ENCODE data around the gene IDUA.

Gene IDUA

DNA sequence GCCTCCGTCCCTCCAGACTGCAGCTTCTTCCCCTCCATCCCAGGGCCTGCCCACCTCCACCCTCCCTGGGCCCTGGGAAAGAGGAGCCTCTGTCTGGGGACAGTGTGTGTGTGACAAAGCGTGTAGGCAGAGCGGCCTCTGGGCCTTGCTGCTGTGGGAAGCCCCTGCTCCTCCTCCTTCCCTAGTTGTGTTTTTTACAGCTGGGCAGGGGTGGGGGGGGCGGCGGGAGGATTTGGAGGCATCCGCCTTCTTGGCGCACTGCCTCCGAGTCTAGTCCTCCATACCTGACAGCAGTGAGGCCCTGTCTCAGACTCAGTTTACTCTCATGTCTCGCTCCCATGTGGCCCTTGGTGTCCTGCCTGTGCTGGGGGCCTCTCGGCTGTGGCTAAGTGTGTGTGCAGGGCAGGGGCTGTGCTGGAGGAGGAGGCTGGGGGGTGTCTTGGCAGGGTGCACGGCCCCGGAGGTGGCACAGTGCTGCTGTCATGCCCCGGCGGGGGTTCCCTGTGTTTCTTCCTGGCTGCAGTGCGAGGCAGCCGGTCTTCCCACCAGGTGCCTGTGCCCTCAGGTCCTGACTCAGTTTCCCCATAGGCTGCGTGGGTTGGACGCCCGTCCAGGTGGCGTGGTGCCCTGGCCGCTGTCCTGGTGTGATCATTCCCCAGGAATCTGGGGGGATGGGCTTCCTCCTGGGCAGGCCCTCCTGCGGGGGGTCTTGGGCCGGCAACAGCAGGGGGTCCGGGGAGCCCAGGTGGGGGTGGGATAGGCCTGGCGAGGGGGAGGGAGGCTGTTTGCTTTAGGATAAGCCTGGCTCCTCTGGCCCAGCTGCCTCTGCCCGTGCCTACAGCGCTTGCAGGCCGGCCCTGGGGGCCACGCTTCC, 31.5 kb downstream of the IDUA start:
- DNase-seq = no peak

DNA sequence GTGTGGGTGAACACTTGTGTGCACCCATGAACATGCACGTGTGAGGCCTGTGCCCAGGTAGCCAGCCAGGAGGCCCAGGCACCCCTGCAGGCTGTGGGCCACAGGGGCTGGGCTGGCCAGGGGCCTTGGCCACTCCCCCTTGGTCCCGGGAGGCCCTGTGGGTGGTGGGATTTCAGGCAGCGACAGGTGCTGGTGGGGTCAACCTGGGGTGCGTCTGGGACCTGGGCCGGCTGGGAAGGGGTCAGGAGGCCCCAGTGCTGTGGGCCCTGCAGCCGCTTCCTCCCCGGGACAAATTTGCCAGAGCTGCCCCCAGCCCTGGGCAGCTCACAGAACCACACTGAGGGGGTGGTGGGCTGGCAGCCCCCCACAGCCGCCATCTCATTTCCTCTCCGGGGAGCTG, 32.5 kb downstream of the IDUA start:
- DNase-seq = no peak

DNA sequence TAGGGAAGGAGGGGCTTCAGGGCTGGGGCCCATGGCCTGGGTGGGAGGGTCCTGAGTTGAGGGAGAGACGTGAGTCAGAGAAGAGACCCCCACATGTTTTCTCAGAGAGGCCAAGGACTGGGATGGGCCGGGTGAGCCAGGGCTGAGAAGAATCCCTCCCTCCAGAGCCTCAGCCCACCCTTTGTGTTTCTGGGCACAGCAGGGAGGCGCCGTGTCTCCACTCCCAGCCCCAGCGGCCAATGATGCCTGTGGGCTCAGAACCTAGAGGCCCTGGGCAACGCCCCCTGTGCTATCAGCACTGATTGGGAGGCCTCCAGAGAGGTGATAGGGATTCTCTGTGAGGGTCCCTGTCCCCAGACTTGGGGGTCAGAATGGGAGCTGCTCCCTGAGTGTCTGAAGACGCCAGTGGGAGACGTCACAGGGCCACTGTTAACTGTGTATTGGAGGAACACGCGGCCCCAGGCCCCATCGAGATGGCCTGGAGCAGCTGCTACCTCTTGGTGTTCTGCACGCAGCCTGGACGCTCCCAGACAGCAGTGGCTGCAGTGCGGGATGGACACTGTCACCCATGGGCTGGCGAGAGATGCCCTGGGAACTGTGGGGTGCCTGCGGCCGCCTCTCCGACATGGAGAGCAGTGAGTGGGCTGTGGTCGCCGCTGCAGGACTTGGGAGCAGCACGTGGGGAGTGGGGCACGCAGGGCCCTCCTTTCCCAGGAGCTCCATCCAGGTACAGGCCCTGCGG, 33.1 kb downstream of the IDUA start:
- DNase-seq = no peak

DNA sequence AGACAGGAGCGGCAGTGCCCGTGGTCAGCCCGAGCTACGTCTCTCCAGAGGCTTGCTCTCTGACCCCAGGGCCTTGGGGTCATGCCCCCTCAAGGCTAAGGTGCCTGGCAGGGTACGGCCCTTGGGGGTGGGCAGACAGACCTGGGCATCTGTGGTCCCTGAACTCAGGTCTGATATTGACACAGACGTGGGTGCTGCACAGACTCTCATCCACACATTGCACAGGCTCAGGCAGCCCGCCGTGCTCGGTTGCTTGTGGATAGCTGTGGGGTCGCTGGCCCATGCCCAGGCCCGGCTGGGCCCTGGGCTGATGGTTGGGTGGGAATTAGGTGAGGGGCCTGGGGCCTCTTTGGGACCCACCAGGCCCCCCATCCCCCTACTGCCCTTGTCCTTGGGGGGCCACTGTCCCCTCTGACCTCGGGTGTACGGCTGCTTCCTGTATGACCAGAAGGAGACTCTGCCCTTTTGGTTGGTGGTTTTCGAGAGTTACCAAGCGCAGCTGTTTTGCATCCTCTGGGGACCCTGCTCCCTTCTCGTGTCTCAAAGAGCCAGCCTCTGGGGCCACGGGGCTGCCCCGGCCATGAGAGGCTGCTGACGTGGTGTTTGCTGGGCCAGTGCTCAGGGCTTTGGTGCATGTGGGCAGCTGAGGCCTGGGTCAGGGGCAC, 34.7 kb downstream of the IDUA start:
- no peak for DNase-seq

DNA sequence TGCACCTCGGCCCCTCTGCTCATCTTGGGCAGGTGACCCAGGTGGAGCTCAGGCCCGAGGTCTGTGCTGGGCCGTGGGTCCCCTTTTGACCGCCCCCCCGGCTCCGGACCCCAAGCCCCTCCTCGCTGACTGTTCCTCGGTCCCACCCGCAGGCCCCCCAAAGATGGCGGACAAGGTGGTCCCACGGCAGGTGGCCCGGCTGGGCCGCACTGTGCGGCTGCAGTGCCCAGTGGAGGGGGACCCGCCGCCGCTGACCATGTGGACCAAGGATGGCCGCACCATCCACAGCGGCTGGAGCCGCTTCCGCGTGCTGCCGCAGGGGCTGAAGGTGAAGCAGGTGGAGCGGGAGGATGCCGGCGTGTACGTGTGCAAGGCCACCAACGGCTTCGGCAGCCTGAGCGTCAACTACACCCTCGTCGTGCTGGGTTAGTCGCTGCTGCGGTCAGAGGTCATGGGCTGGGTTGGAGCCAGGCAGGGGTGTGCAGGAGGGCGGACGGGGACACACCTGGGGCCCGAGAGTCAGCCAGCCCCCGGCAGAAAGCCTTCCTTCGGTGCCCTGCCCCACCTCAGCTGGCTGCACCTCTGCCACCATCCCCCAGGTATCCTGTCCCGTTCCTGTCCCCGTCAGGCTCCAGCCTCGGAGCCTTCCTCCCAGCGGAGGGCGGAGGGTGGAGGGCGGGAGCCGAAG, 35.4 kb downstream of the IDUA start:
- DNase-seq = no peak

DNA sequence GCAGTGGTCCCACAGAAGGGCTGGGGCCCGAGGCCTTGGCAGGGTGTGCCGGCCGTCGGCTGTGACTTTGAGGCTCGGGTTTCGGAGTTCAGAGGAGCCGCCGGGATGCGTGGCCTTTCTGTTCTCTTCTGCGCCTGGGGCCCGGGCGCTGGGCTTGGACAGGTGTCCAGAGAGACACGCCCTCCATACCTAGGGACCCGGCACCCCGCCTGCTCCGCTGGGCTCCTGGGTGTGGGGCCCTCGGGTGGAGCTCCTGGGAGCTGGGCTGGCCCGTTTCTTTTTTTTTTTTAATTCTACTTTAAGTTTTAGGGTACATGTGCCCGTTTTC, 35.9 kb downstream of the IDUA start:
- DNase-seq = no peak

- DNase-seq = no peak
These were observed 36.3 kb downstream of the IDUA start for GRCh38 chr4:1023075-1023640.

DNA sequence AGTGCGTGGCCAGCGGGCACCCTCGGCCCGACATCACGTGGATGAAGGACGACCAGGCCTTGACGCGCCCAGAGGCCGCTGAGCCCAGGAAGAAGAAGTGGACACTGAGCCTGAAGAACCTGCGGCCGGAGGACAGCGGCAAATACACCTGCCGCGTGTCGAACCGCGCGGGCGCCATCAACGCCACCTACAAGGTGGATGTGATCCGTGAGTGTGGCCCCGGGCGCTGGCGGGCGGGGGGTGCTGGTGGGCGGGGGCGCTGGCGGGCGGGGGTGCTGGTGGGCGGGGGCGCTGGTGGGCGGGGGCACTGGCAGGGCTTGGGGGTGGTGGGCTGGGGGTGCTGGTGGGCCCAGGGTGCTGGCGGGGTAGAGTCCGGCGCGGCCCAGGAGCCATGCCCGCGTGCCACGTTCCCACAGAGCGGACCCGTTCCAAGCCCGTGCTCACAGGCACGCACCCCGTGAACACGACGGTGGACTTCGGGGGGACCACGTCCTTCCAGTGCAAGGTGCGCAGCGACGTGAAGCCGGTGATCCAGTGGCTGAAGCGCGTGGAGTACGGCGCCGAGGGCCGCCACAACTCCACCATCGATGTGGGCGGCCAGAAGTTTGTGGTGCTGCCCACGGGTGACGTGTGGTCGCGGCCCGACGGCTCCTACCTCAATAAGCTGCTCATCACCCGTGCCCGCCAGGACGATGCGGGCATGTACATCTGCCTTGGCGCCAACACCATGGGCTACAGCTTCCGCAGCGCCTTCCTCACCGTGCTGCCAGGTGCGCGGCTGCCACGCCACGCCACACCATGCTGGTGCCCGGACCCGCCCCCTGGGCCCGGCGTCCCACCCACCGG, 37.3 kb downstream of the IDUA start:
- no peak for DNase-seq

DNA sequence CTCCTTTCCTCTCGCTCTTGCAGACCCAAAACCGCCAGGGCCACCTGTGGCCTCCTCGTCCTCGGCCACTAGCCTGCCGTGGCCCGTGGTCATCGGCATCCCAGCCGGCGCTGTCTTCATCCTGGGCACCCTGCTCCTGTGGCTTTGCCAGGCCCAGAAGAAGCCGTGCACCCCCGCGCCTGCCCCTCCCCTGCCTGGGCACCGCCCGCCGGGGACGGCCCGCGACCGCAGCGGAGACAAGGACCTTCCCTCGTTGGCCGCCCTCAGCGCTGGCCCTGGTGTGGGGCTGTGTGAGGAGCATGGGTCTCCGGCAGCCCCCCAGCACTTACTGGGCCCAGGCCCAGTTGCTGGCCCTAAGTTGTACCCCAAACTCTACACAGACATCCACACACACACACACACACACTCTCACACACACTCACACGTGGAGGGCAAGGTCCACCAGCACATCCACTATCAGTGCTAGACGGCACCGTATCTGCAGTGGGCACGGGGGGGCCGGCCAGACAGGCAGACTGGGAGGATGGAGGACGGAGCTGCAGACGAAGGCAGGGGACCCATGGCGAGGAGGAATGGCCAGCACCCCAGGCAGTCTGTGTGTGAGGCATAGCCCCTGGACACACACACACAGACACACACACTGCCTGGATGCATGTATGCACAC, 38.2 kb downstream of the IDUA start:
- no peak for DNase-seq

DNA sequence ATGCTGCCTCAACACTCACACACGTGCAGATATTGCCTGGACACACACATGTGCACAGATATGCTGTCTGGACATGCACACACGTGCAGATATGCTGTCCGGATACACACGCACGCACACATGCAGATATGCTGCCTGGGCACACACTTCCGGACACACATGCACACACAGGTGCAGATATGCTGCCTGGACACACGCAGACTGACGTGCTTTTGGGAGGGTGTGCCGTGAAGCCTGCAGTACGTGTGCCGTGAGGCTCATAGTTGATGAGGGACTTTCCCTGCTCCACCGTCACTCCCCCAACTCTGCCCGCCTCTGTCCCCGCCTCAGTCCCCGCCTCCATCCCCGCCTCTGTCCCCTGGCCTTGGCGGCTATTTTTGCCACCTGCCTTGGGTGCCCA, 39.3 kb downstream of the IDUA start:
- no peak for DNase-seq

- no peak for DNase-seq
These were observed 40.5 kb downstream of the IDUA start for GRCh38 chr4:1027219-1027914.

- DNase-seq = no peak
These were observed 41.0 kb downstream of the IDUA start for GRCh38 chr4:1027915-1028238.

- no peak for DNase-seq
These were observed 41.9 kb downstream of the IDUA start for GRCh38 chr4:1028574-1029220.

- no peak for DNase-seq
These were observed 42.7 kb downstream of the IDUA start for GRCh38 chr4:1029529-1029928.

DNA sequence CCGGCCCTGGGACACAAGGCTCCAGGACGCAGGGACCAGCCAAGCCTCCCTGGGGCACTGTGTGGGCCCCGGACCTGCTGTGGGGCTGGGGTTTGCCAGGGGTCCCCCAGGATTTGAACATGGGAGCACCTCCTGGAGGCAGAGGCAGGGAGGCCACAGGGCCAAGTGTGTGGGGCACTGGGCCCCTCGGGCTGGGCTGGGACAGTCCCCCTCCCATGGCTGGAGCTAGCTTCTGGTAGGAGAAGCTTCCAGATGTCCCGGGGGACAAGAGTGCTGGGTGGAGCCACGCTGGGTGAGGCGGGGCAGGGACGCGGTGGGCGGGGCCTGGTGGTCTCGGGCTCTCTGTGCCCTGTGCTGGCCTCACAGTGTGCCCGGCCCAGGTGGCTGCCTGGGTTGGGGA, 43.2 kb downstream of the IDUA start:
- no peak for DNase-seq

DNA sequence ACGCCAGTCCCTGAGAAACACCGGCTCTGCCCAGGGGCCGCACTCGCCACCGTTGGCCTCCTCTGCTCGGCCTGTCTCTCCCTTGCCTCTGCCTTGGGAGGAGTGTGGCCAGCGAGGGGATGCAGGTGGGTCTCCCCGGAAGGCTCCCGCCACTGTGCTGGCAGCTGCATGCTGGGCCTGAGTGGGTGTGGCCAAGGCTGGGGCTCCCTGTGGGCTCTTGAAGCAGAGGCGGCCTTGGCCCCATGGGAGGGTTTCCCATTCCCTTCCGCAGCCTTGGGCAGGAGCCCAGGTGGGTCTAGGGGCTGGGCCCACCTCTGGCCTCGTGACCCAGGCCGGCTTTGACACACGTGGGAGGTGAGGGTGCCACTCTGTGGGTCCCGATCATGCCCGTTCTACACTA, 43.7 kb downstream of the IDUA start:
- no peak for DNase-seq

DNA sequence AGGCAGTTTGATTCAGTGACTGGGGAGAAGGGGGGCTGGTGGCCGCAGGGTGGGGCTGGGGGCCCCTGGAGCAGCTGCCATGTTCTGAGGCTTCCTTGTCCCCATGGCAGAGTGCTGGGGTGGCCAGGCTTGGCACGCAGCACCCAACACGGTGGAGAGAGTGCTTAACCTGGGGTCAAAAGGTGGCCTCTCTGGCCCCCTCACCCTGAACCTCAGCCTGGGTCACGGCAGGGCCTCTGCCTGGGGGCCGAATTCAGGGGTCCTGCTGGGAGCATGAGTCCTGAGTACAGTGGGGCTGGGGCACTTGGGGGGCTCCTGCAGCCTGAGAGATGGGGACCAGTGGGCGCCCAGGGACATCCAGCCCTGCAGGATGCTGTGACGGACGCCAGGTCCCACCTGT, 44.5 kb downstream of the IDUA start:
- DNase-seq = no peak

DNA sequence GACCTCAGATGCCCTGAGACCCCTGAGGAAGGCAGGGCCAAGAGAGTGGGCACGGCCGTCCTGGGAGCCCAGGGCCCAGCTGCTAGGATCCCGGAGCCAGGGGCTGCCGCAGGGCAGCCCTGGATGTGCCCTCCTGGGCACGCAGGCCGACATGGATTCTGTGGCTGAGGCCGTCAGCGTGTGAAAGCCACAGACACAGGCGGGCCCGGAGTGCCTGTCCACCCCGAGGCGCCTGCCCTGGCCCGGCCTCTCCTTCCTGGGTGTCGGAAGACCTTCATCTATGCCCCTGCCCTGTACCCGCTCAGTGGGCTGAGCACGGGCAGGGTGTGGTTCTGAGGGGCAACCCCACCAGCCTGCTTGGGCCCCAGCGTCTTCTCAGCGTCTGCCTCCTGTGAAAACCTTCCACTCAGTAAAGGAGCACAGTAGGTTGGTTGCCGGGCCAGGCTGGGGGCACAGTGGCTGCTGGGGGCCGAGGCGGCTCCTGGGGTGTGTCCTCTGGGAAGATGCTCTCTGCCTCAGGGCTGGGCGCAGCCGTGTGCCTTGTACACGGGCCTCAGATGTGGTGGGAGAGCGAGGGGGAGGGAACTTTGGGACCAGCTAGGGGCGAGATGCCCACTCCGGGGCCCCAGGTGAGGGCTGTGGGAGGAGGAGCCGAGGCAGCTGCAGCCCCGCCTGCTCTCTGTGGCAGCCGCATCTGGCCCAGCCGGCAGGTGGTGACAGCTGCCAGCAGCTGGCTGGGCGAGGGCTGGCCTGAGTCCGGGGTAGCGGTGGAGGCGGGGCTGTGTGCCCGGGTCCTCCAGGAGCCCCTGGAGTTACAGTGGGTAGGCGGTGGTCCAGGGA, 45.3 kb downstream of the IDUA start:
- DNase-seq = no peak

DNA sequence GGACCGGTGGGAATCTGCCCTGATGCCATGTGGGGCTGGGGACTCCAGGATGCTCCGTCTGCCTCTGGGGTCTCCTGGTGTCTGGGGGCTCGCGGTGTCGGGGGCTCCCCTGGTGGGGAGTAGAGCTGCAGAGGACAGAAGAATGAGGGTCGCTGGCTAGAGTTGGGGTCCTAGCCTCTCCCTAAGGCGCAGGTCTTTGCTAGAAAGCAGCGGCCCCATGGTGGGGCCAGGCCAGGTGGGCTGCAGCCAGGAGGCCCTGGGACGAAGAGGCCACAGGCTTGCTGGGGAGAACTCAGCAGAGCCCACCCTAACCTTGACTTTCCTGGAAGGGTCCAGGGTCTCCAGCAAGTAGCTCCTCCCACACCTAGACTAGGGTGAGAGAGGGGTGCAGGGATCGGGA, 46.0 kb downstream of the IDUA start:
- no peak for DNase-seq
